A549 treated with Hydrocortisone at 1 μM for 4 hours (cell line): ENCODE measurements around the gene ATP1A1. TPM values are rescaled to one million over a fixed set of nuclear protein-coding genes. Genes with fewer than 3 reads are reported as not detected.

Source experiments
- total RNA-seq: library from RNA; stranded (reverse); fragments of 200-300 nt; extraction: Qiagen RNA extraction; gene quantifications from 5 replicates; pipeline ENCODE4 v1.2.3, GENCODE V29; 2022

Gene ATP1A1
- total RNA-seq, result 290 to 421 TPM (median 359 TPM) in 5 replicates

GRCh38 chr1:116372651-116373430 is at the start of gene ATP1A1:
Gene ATP1A1, plus strand, starts transcription at chr1:116373244. Its CDS starts 268 bp downstream, at chr1:116373512.

Other genes starting within 250 kb of the ATP1A1 start
- gene CD58, start 197.8 kb downstream of the ATP1A1 start, total RNA-seq, result 20.1 to 24.9 TPM (median 23.0 TPM) in 5 replicates